ENCODE measurements around the gene STAMBP.

STAMBP gene

DNA sequence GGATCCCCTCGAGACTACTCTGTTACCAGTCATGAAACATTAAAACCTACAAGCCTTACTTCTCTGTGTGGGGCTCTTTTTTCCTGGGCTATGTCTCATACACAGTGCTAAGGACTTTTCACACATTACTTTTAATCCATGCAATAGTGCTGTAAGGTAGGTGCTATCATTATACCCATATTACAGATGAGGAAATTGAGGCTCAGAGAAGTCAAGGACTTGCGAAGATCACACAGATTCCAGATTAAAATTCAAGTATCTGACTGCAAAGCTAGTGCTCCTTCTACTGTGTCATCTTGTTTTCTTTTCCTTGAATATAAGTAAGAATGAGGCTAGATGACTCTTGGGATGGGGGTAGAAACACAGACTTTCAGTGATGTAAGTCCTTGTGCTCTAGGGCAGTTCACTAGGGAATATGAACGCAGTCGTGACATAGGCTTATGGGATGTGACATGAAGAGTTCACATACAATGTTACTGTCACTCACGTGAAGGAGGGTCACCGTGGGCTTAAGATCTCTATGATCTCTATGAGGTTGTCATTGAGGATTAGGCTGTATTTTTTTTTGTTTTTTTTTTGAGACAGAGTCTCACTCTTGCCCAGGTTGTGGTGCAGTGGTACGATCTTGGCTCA lies 91.0 kb downstream of the STAMBP start:
- in situ Hi-C loops (cut with HindIII; ENCODE audit: low pct_unique_long_range_greater_than_20kb, low sequenced_read_pairs), result no loop called here
- no peak for DNase-seq (ENCODE audit: low read depth in 1 of 2, low spot score in 1 of 2)
- TF ChIP-seq JUND (IDR thresholded peaks at IDR 0.05; ENCODE audit: low read depth), result no peak

DNA sequence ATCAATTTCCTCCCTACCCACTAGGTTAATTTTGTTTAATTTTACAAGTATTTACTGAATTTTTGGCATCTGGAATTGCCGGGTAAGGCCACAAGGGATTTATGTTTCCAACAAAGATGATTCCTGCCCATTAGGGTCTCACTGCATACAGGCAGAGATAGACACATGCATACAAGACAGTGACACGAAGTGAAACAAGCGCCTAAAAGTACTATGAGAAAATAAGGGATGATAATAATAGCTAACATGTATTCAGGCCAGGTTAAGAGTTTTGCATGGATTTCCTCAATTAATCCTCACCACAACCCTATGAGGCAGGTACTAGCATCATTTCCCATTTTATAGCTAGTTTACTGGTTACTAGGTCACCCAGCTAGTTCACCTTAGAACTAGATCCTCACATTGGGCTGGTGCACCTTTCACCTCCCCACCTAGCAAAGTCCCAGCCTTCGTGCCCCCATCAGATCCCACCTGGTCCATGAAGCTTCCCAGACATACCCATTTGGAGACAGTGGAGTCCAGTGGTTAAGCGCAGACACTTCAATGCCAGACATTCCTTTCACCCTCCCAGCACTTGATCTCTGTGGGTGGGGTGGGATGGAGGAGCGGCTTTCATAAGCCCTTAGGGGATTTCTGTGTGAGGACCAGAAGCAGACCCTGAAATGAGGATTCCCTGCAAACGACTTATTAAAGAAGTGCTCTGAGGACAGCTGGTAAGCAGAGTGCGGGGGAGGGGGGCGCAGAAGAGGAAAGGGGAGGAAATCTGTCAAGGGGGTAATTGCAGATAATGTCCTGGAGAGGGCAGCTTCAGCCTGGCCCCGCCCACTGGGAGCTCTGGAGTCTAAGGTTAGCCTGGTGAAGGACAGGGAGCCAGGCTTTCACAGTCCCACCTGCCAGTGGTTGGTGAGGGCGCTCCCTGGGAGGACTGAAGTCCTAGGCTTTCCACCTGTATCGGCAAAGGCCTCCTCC lies 92.1 kb downstream of the STAMBP start:
- DNase-seq (ENCODE audit: low read depth in 1 of 2, low spot score in 1 of 2), result peak in 1 of 2 experiments; percentile 39

GRCh38 chr2:73921581-73921980 lies 92.8 kb downstream of the STAMBP start:
- TF ChIP-seq JUND (IDR thresholded peaks at IDR 0.05; ENCODE audit: low read depth), result no peak
- in situ Hi-C loops (cut with HindIII; ENCODE audit: low pct_unique_long_range_greater_than_20kb, low sequenced_read_pairs), result no loop called here
- no peak for DNase-seq (ENCODE audit: low read depth in 1 of 2, low spot score in 1 of 2)

More for the DNA sequence above, 92.1 kb downstream of the STAMBP start:
- in situ Hi-C loops (cut with HindIII; ENCODE audit: low pct_unique_long_range_greater_than_20kb, low sequenced_read_pairs), result no loop called here
- TF ChIP-seq JUND (IDR thresholded peaks at IDR 0.05; ENCODE audit: low read depth), result no peak

GRCh38 chr2:73922681-73923080 lies 93.9 kb downstream of the STAMBP start:
- DNase-seq (ENCODE audit: low read depth in 1 of 2, low spot score in 1 of 2), result peak in 1 of 2 experiments; percentile 28
- no peak for TF ChIP-seq JUND (IDR thresholded peaks at IDR 0.05; ENCODE audit: low read depth)
- in situ Hi-C loops (cut with HindIII; ENCODE audit: low pct_unique_long_range_greater_than_20kb, low sequenced_read_pairs), result no loop called here
